HepG2 (cell line): ENCODE data around the gene MIER2. TPM values are rescaled to one million over a fixed set of nuclear protein-coding genes. Genes with fewer than 3 reads are reported as not detected.

Experiments
- ATAC-seq: fragments of 200-7000 bp; cut with Tn5 transposase; 3 replicates; pipeline ENCODE4 v1.9.1; 2020; ENCODE audit warnings: mild to moderate bottlenecking, moderate library complexity
- BruUV-seq: library from RNA; stranded (reverse); fragments of 400-500 nt; replicated peaks from 2 replicates; lab custom pipeline; 2021; lab: Mats Ljungman, UMichigan
- CTCF ChIA-PET: fragments of 300-600 bp; formaldehyde crosslinking; extraction: SDS; loops from one replicate; lab custom pipeline; 2021; ENCODE audit warnings: low total read pairs, inconsistent platforms, low intra/inter-chr PET ratio; lab: Yijun Ruan, JAX
- POLR2A ChIA-PET: fragments of 350-600 bp; sonication (Branson Sonifier 250); formaldehyde crosslinking; loops from one replicate; lab custom pipeline; 2020; ENCODE audit warnings: antibody characterized with exemption, inconsistent platforms; lab: Yijun Ruan, JAX
- DNase-seq: peaks from one replicate; pipeline ENCODE4 v3.0.0-alpha.2; 2015; ENCODE audit warnings: low spot score
- FAIRE-seq: peaks from 3 replicates; lab custom pipeline; 2011; peaks lifted over from hg19 to GRCh38; lab: Jason Lieb, UNC
- H2AFZ ChIP-seq: one replicate; pipeline ENCODE4 v1.6.1; 2011; ENCODE audit warnings: low read length, inconsistent platforms
- H3K27ac ChIP-seq: fragments of 300-600 bp; 3 replicates; pipeline ENCODE4 v1.8.0; 2011; ENCODE audit warnings: mixed run types, mild to moderate bottlenecking, mixed read lengths, low read length, inconsistent platforms; ENCODE audit not compliant: insufficient read depth; ENCODE audit errors: extremely low read length
- H3K27me3 ChIP-seq, 2 experiments: fragments of 200-600 bp in 1 of 2; 2 replicates in 1 of 2; 3 replicates in 1 of 2; pipeline versions ENCODE4 v1.6.0 to v1.8.0; 2011; ENCODE audit warnings: low read length in 2 of 2, mild to moderate bottlenecking in 2 of 2, moderate library complexity in 2 of 2, inconsistent platforms in 1 of 2; ENCODE audit not compliant: insufficient read depth in 2 of 2, control insufficient read depth in 1 of 2
- H3K36me3 ChIP-seq, 2 experiments: fragments of 200-600 bp in 1 of 2; replicated peaks in 1 of 2; 2 replicates in 1 of 2; 3 replicates in 1 of 2; pipeline versions ENCODE4 v1.5.1 to v1.8.0; 2011; ENCODE audit warnings: low read length in 2 of 2, inconsistent platforms in 1 of 2; ENCODE audit not compliant: insufficient read depth in 2 of 2, control insufficient read depth in 1 of 2
- H3K4me1 ChIP-seq: 2 replicates; pipeline ENCODE4 v1.5.1; 2012; ENCODE audit warnings: low read length, inconsistent platforms; ENCODE audit not compliant: insufficient read depth
- H3K4me2 ChIP-seq: 2 replicates; pipeline ENCODE4 v1.6.0; 2011; ENCODE audit warnings: low read depth, low read length, inconsistent platforms
- H3K4me3 ChIP-seq, 3 experiments: fragments of 200-600 bp in 1 of 3; sonication (generic), shearing (Covaris generic) in 1 of 3; replicated peaks in 1 of 3; 2 replicates each; pipeline ENCODE4 v1.5.1; 2011 to 2016; ENCODE audit warnings: low read length in 3 of 3, inconsistent platforms in 2 of 3, low read depth in 2 of 3, mild to moderate bottlenecking in 2 of 3, control low read depth in 1 of 3, mixed read lengths in 1 of 3; ENCODE audit not compliant: insufficient read depth in 1 of 3
- H3K79me2 ChIP-seq: one replicate; pipeline ENCODE4 v1.6.1; 2011; ENCODE audit warnings: low read length, inconsistent platforms; ENCODE audit not compliant: insufficient read depth
- H3K9ac ChIP-seq: 2 replicates; pipeline ENCODE4 v1.6.0; 2011; ENCODE audit warnings: mild to moderate bottlenecking, low read depth, low read length, inconsistent platforms; ENCODE audit not compliant: insufficient read depth
- H3K9me3 ChIP-seq: 2 replicates; pipeline ENCODE4 v1.5.1; 2012; ENCODE audit warnings: mild to moderate bottlenecking, low read length
- H4K20me1 ChIP-seq: 2 replicates; pipeline ENCODE4 v1.6.0; 2011; ENCODE audit warnings: inconsistent platforms, mild to moderate bottlenecking, low read length, moderate library complexity; ENCODE audit not compliant: insufficient read depth
- CREB1 ChIP-seq, 2 experiments: fragments of 450-650 bp in 1 of 2; IDR thresholded peaks; 2 replicates each; pipeline ENCODE4 v1.6.1; 2016 to 2017; ENCODE audit warnings: control low read depth in 1 of 2, mild to moderate bottlenecking in 1 of 2, missing compliant biosample characterization in 1 of 2, missing genetic modification characterization in 1 of 2
- CSRNP1 ChIP-seq: sonication (generic); formaldehyde crosslinking; IDR thresholded peaks from 2 replicates; pipeline ENCODE4 v1.8.1; 2023; ENCODE audit warnings: mild to moderate bottlenecking, missing genetic modification reagents
- JUND ChIP-seq: sonication (generic); formaldehyde crosslinking; IDR thresholded peaks from 2 replicates; pipeline ENCODE4 v1.8.0; 2022; ENCODE audit warnings: mild to moderate bottlenecking, missing genetic modification reagents
- KLF16 ChIP-seq, 2 experiments: sonication (generic) in 1 of 2; formaldehyde crosslinking in 1 of 2; IDR thresholded peaks; 2 replicates each; pipeline versions ENCODE4 v1.6.1 to v1.8.0; 2016 to 2023; ENCODE audit warnings: missing genetic modification reagents in 2 of 2, missing compliant biosample characterization in 1 of 2
- MIER3 ChIP-seq: IDR thresholded peaks from 2 replicates; pipeline ENCODE4 v1.6.1; 2016; ENCODE audit warnings: missing compliant biosample characterization, borderline replicate concordance
- MXD3 ChIP-seq: IDR thresholded peaks from 2 replicates; pipeline ENCODE4 v1.6.1; 2016; ENCODE audit warnings: mild to moderate bottlenecking, missing biosample characterization, missing genetic modification reagents
- RBAK ChIP-seq: sonication (generic); formaldehyde crosslinking; IDR thresholded peaks from 2 replicates; pipeline ENCODE4 v1.5.1; 2020; ENCODE audit warnings: mild to moderate bottlenecking, missing genetic modification reagents
- TFDP2 ChIP-seq: sonication (generic); formaldehyde crosslinking; IDR thresholded peaks from 2 replicates; pipeline ENCODE4 v1.4.0; 2020; ENCODE audit warnings: missing genetic modification reagents
- ZKSCAN1 ChIP-seq: fragments of 150-350 bp; IDR thresholded peaks from 2 replicates; pipeline ENCODE4 v1.6.1; 2014; ENCODE audit warnings: low read length
- ZNF329 ChIP-seq: sonication (generic); formaldehyde crosslinking; IDR thresholded peaks from 2 replicates; pipeline ENCODE4 v1.9.0; 2021; ENCODE audit warnings: low read depth, mild to moderate bottlenecking, missing genetic modification reagents
- ZNF547 ChIP-seq: sonication (generic); formaldehyde crosslinking; IDR thresholded peaks from 2 replicates; pipeline ENCODE4 v1.5.1; 2020; ENCODE audit warnings: mild to moderate bottlenecking, missing genetic modification reagents
- ZNF570 ChIP-seq: sonication (generic); formaldehyde crosslinking; IDR thresholded peaks from 2 replicates; pipeline ENCODE4 v1.4.0; 2020; ENCODE audit warnings: mild to moderate bottlenecking, missing genetic modification reagents, borderline replicate concordance
- ZNF678 ChIP-seq: sonication (generic); formaldehyde crosslinking; IDR thresholded peaks from 2 replicates; pipeline ENCODE4 v1.4.0; 2020; ENCODE audit warnings: mild to moderate bottlenecking, missing genetic modification reagents
- WGBS: methylation state at CpG from one replicate; pipeline ENCODE4 v1.1.6; 2017; ENCODE audit warnings: low lambda C conversion rate; 5-methylcytosine and 5-hydroxymethylcytosine counted together
- in situ Hi-C: cut with HindIII; loops from 2 replicates; pipeline ENCODE4 v1.10.0; 2017; ENCODE audit warnings: low pct_unique_long_range_greater_than_20kb; ENCODE audit not compliant: extremely low pct_ligation_motif_present
- intact Hi-C: fragments of 100-400 bp; cut with micrococcal nuclease; formaldehyde crosslinking; loops from one replicate; pipeline ENCODE4 v1.10.0; 2022; ENCODE audit not compliant: unreplicated experiment
- polyA plus RNA-seq, 8 experiments: library from polyadenylated mRNA; depleted of rRNA in 3 of 8; stranded (reverse) in 7 of 8; unstranded in 1 of 8; fragments of >200 nt; fragmentation: Illumina TruSeq in 4 of 8; extraction: Trizol in 4 of 8; gene quantifications; 2 replicates each; pipeline versions ENCODE4 v1.2.1 to v1.2.3, GENCODE V29; 2011 to 2016; ENCODE audit warnings: low read depth in 4 of 8, missing spikeins in 1 of 8, mixed read lengths in 1 of 8; ENCODE audit not compliant: insufficient read depth in 1 of 8
- total RNA-seq, 5 experiments: library from RNA; depleted of rRNA; stranded (reverse); fragments of >200 nt; fragmentation: Illumina TruSeq; extraction: Trizol; gene quantifications; 2 replicates each; pipeline ENCODE4 v1.2.3, GENCODE V29; 2016; ENCODE audit warnings: low read depth in 1 of 5
- TF ChIP-seq, protein P1 (sequence below): fragments of 450-650 bp; IDR thresholded peaks from 2 replicates; pipeline ENCODE4 v1.6.1; 2017
- TF ChIP-seq, protein P2 (sequence below): sonication (generic); formaldehyde crosslinking; IDR thresholded peaks from 2 replicates; pipeline ENCODE4 v1.5.1; 2020; ENCODE audit warnings: mild to moderate bottlenecking, missing genetic modification reagents, moderate library complexity

The MIER2 gene
- total and polyA plus RNA-seq, 2 of the 13 experiments (the other 11 are each of a cell fraction or from before 2014, with no cell fraction given), result 9.6 to 25.7 TPM

DNA sequence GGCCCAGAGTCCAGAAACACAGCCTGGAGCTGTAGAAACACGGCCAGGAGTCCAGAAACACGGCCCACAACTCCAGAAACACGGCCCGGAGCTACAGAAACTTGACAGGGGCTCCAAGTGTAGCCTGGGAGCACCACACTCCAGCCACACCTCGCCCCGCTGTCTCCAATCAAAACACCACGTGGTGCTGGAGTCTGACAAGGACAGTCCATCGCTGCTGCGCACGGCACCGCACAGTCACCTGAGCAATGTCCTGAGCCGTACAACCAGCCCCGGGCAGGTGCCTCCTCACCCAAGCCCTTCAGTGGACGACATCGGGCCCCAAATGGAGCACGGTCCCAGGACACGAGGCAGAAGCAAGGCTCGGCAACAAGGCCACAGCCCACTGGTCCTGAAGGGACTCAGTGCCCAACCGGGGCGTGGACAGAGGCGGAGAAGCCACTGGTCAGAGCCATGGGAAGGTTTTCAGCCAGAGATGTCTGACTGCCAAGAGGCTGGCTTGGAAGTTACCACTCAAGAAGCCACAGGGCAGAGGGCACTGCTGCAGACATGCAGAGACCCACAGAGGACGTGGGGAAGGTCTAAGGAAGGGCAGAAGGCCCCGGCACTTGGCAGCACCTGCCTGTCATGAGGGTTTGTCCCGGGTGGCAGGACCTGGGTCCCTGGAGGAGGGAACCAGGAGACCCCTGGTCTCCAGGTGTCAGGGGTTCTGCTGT lies 33.7 kb downstream of the MIER2 start:
- no peaks in the 10 kb centered on the region for H3K27me3 ChIP-seq
- H2AFZ ChIP-seq, result no peak overlapping the region
- POLR2A ChIA-PET, result no interaction called here
- no peak overlapping the region for H3K9ac ChIP-seq
- no peak overlapping the region for H3K4me3 ChIP-seq
- no TSS peak for BruUV-seq
- DNase-seq (no peak), FAIRE-seq (no peak), ATAC-seq (no peak)
- CTCF ChIA-PET, result no interaction called here
- no peaks in the 10 kb centered on the region for H3K9me3 ChIP-seq
- intact Hi-C loops, result no loop called here
- 95% methylated on average over 18 of the region's 24 CpGs for WGBS
- H3K27ac ChIP-seq, result no peak overlapping the region
- in situ Hi-C loops, result no loop called here
- H3K4me1 ChIP-seq, result no peaks in the 10 kb centered on the region
- H3K4me2 ChIP-seq, result no peak overlapping the region
- 0 out of 2 replicates have a peak, but pooled peaks cover 7% of the 10 kb centered on the region for H4K20me1 ChIP-seq
- H3K36me3 ChIP-seq, result peaks cover 24 to 54% of the 10 kb centered on the region in 2 experiments
- H3K79me2 ChIP-seq, result no peaks in the 10 kb centered on the region
- TF ChIP-seq MXD3 (CRISPR knock-in tag) (no peak), ZKSCAN1 (no peak), ZNF547 (CRISPR knock-in tag) (no peak), CSRNP1 (no peak), MIER3 (CRISPR knock-in tag) (no peak), RBAK (no peak), JUND (CRISPR knock-in tag) (no peak), KLF16 (CRISPR knock-in tag; IDR thresholded peaks at IDR 0.05) (no peak), ZNF570 (CRISPR knock-in tag) (no peak), TFDP2 (CRISPR knock-in tag) (no peak), CREB1 (IDR thresholded peaks at IDR 0.05) (no peak), CREB1 (CRISPR knock-in tag; IDR thresholded peaks at IDR 0.05) (no peak), ZNF329 (no peak), ZNF678 (no peak)
- TF ChIP-seq, protein P1, sequence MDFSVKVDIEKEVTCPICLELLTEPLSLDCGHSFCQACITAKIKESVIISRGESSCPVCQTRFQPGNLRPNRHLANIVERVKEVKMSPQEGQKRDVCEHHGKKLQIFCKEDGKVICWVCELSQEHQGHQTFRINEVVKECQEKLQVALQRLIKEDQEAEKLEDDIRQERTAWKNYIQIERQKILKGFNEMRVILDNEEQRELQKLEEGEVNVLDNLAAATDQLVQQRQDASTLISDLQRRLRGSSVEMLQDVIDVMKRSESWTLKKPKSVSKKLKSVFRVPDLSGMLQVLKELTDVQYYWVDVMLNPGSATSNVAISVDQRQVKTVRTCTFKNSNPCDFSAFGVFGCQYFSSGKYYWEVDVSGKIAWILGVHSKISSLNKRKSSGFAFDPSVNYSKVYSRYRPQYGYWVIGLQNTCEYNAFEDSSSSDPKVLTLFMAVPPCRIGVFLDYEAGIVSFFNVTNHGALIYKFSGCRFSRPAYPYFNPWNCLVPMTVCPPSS, result no peak
- TF ChIP-seq, protein P2, sequence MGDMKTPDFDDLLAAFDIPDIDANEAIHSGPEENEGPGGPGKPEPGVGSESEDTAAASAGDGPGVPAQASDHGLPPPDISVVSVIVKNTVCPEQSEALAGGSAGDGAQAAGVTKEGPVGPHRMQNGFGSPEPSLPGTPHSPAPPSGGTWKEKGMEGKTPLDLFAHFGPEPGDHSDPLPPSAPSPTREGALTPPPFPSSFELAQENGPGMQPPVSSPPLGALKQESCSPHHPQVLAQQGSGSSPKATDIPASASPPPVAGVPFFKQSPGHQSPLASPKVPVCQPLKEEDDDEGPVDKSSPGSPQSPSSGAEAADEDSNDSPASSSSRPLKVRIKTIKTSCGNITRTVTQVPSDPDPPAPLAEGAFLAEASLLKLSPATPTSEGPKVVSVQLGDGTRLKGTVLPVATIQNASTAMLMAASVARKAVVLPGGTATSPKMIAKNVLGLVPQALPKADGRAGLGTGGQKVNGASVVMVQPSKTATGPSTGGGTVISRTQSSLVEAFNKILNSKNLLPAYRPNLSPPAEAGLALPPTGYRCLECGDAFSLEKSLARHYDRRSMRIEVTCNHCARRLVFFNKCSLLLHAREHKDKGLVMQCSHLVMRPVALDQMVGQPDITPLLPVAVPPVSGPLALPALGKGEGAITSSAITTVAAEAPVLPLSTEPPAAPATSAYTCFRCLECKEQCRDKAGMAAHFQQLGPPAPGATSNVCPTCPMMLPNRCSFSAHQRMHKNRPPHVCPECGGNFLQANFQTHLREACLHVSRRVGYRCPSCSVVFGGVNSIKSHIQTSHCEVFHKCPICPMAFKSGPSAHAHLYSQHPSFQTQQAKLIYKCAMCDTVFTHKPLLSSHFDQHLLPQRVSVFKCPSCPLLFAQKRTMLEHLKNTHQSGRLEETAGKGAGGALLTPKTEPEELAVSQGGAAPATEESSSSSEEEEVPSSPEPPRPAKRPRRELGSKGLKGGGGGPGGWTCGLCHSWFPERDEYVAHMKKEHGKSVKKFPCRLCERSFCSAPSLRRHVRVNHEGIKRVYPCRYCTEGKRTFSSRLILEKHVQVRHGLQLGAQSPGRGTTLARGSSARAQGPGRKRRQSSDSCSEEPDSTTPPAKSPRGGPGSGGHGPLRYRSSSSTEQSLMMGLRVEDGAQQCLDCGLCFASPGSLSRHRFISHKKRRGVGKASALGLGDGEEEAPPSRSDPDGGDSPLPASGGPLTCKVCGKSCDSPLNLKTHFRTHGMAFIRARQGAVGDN (CRISPR knock-in tag), result no peak
